ENCODE measurements around the gene WDTC1.

WDTC1 gene

GRCh38 chr1:27356277-27356618 is 121.8 kb downstream of the WDTC1 start:
- FAIRE-seq (no peak), DNase-seq (ENCODE audit: insufficient read length, low spot score) (no peak)
- TF ChIP-seq POLR2A (IDR thresholded peaks at IDR 0.05; ENCODE audit: low read depth, low read length): no peak

GRCh38 chr1:27356619-27357280 is 122.3 kb downstream of the WDTC1 start:
- FAIRE-seq (no peak), DNase-seq (ENCODE audit: insufficient read length, low spot score) (no peak)
- TF ChIP-seq POLR2A (IDR thresholded peaks at IDR 0.05; ENCODE audit: low read depth, low read length): no peak

- TF ChIP-seq POLR2A (IDR thresholded peaks at IDR 0.05; ENCODE audit: low read depth, low read length): no peak
- no peak for FAIRE-seq
- DNase-seq (ENCODE audit: insufficient read length, low spot score): peak; percentile 68
Observed at GRCh38 chr1:27357281-27358037, 123.0 kb downstream of the WDTC1 start.
